ENCODE data around the gene HDAC9.
"Not testable (repeated sequence)": the region's sequence is repeated elsewhere in the genome, so short reads cannot be mapped to it uniquely, and the experiment has no call there.

The HDAC9 gene

GRCh38 chr7:18990700-18991099, 495.2 kb downstream of the HDAC9 start:
- DNase-seq = not testable (repeated sequence)

GRCh38 chr7:18993933-18994668, 498.6 kb downstream of the HDAC9 start:
- DNase-seq = no peak

- DNase-seq = no peak
Measured at GRCh38 chr7:18995270-18995671, 499.7 kb downstream of the HDAC9 start.

GRCh38 chr7:18995811-18996426, 500.4 kb downstream of the HDAC9 start:
- no peak for DNase-seq

- no peak for DNase-seq
Measured at GRCh38 chr7:18996583-18996982, 501.0 kb downstream of the HDAC9 start.

GRCh38 chr7:18997477-18998150, 502.1 kb downstream of the HDAC9 start:
- DNase-seq = no peak

- DNase-seq = no peak
Measured at GRCh38 chr7:19000410-19000809, 504.9 kb downstream of the HDAC9 start.

- DNase-seq = no peak
Measured at GRCh38 chr7:19001854-19002253, 506.3 kb downstream of the HDAC9 start.

GRCh38 chr7:19009241-19009935, 513.8 kb downstream of the HDAC9 start:
- no peak for DNase-seq

- DNase-seq = no peak
Measured at GRCh38 chr7:19009936-19010280, 514.4 kb downstream of the HDAC9 start.

- DNase-seq = no peak
Measured at GRCh38 chr7:19011212-19011611, 515.7 kb downstream of the HDAC9 start.

GRCh38 chr7:19015098-19015497, 519.5 kb downstream of the HDAC9 start:
- DNase-seq = no peak

GRCh38 chr7:19016140-19016539, 520.6 kb downstream of the HDAC9 start:
- DNase-seq = no peak

GRCh38 chr7:19017374-19017773, 521.8 kb downstream of the HDAC9 start:
- no peak for DNase-seq

- no peak for DNase-seq
Measured at GRCh38 chr7:19020062-19020461, 524.5 kb downstream of the HDAC9 start.

- no peak for DNase-seq
Measured at GRCh38 chr7:19020711-19021110, 525.2 kb downstream of the HDAC9 start.

GRCh38 chr7:19023477-19023876, 527.9 kb downstream of the HDAC9 start:
- no peak for DNase-seq

- no peak for DNase-seq
Measured at GRCh38 chr7:19024261-19024660, 528.7 kb downstream of the HDAC9 start.

- no peak for DNase-seq
Measured at GRCh38 chr7:19026888-19027287, 531.3 kb downstream of the HDAC9 start.

- no peak for DNase-seq
Measured at GRCh38 chr7:19030281-19030680, 534.7 kb downstream of the HDAC9 start.

GRCh38 chr7:19032942-19033341, 537.4 kb downstream of the HDAC9 start:
- DNase-seq = not testable (repeated sequence)

- peak; percentile 16 for DNase-seq
Measured at GRCh38 chr7:19051767-19052375, 556.3 kb downstream of the HDAC9 start.
